Left renal cortex interstitium (tissue), 4 donors: ENCODE data around the gene RNF13. TPM values are rescaled to one million over a fixed set of nuclear protein-coding genes. Genes with fewer than 3 reads are reported as not detected.
"Not testable (repeated sequence)": the region's sequence is repeated elsewhere in the genome, so short reads cannot be mapped to it uniquely, and the experiment has no call there.

Experiments used
- DNase-seq, 4 donors: peaks; one replicate each; pipeline ENCODE4 v3.0.0-alpha.2; 2013; ENCODE audit warnings: low read depth in 4 of 4, low spot score in 2 of 4, missing footprints in 1 of 4
- polyA plus RNA-seq, 4 donors: library from polyadenylated mRNA; unstranded; fragments of 120-200 nt; gene quantifications; one replicate each; pipeline ENCODE4 v1.2.1, GENCODE V29; 2013; ENCODE audit not compliant: insufficient read length in 4 of 4

Gene RNF13
- polyA plus RNA-seq, 4 donors = 69.3 to 110 (median 88.0) TPM

GRCh38 chr3:149892371-149892770 lies 79.4 kb downstream of the RNF13 start:
- DNase-seq = no peak

DNA sequence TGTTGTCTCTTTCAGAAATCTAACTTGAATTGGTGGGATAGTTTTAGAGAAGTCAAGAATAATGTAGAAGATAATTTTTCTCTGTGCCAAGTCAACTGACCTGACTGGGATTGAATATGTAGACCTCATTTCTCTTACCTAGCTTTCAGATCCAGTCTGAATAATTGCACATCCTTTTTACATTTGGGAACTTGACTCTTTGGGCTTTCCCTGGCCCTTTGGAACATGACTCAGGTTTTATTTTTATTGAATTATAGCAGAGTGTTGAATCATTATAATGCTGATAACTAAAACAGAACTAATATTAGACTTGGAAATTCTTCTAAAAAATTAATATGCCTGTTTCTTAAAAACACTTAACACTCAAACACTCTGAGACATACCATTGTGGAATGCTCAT lies 81.2 kb downstream of the RNF13 start:
- DNase-seq = no peak

DNA sequence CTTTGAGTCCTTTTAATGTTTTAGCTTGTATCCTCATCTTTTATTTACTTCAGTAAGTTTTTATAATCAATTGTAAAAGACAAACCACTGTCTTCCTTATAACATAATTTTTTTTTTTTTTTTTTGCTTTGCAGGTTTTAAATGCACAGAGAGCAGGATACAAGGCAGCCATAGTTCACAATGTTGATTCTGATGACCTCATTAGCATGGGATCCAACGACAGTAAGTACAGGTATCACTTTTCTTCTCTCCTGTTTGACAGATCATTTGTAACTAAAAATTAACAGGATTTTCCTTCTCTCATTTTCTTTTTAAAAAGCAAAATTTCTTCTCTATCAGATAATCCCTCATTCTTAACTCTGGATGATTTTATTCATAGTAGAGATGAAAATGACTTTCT lies 82.3 kb downstream of the RNF13 start:
- no peak for DNase-seq

GRCh38 chr3:149895769-149896168 lies 82.8 kb downstream of the RNF13 start:
- no peak for DNase-seq

- DNase-seq = no peak
Measured at GRCh38 chr3:149898771-149899170, 85.8 kb downstream of the RNF13 start.

DNA sequence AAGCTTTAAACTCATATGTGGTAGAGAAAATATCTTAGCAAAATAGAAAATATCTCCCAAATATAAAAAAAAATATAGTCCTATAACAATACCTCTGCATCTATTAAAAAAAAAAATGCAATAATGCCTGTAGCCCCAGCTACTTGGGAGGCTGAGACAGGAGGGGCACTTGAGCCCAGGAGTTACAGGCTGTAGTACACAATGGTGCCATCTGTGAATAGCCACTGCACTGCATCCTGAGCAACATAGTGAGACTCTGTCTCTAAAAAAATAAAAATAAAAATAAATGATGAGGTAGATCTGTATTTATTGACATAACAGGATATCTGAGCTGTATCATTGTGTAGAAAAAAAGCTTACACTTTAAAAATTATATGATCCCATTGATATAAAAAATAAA lies 87.3 kb downstream of the RNF13 start:
- no peak for DNase-seq

- no peak for DNase-seq
Measured at GRCh38 chr3:149901770-149902169, 88.8 kb downstream of the RNF13 start.

GRCh38 chr3:149902498-149903139 lies 89.6 kb downstream of the RNF13 start:
- DNase-seq = no peak

DNA sequence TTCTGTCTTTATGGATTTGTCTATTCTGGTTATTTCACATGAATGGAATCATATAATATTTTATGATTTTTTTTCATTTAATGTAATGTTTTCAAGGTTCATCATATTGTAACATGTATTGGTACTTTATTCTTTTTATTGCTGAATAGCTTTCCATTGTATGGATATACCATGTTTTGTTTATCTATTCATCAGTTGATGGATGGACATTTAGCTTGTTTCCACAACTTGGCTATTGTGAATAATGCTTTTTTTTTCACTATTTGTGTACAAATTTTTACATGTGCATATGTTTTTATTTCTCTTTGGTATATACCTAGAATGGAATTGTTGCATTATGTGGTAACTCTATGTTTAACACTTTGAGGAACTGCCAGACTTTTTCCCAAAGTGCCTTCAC lies 93.0 kb downstream of the RNF13 start:
- DNase-seq = no peak

- DNase-seq = no peak
Measured at GRCh38 chr3:149908424-149908957, 95.5 kb downstream of the RNF13 start.

- no peak for DNase-seq
Measured at GRCh38 chr3:149909923-149910322, 96.9 kb downstream of the RNF13 start.

GRCh38 chr3:149917124-149917667 lies 104.2 kb downstream of the RNF13 start:
- DNase-seq = no peak

- no peak for DNase-seq
Measured at GRCh38 chr3:149919509-149919908, 106.5 kb downstream of the RNF13 start.

GRCh38 chr3:149920119-149920518 lies 107.1 kb downstream of the RNF13 start:
- no peak for DNase-seq

GRCh38 chr3:149933008-149933407 lies 120.0 kb downstream of the RNF13 start:
- no peak for DNase-seq

GRCh38 chr3:149933858-149934257 lies 120.8 kb downstream of the RNF13 start:
- no peak for DNase-seq

GRCh38 chr3:149934524-149934923 lies 121.5 kb downstream of the RNF13 start:
- no peak for DNase-seq

DNA sequence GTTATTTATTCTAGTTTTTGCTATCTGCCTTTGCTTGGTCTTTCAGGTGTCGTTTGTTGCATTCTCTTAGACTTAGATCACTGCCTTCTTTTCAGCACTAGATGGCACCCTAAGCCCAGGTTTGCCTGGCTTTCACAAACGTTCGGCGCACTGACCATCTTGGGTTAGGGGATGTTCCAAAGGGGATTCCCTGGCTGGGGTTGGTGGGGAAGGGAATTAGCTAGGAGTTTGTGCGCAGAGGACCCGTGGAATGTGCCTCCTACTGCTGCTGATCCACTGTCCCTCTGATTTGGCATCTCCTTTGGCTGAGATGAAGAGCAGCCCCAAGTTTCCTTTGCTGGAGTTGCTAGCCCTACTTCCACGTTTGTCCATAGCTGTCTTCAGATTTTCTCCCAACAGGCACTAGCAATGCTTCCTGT lies 123.8 kb downstream of the RNF13 start:
- DNase-seq = peak in 3 of 4 donors; percentile 15 to 37 (median 18)

DNA sequence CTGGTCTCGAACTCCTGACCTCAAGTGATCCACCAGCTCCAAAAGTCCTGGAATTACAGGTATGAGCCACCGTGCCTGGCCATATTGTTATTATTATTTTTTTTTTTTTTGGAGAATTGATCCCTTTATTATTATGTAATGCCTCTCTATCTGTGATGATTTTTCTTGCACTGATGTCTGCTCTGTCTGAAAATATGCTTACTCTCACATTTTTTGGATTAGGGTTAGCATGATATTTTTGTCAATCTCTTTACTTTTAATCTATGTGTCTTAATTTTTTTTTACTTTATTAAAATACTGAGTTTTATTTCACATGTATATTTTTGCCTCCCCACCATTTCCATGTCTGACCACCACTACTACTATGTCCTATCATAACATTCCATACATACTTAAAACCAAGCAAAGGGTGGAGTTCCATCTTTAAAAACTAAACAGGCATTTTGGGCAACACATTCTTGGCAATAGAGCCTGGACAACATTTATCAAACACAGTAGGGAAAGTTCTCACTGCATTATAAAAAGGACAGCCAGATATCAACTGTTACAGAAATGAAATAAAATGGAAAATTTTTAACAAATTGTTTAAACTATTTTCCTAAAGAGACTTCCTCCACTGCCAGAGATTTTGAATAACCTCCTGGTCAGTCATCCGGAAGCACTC lies 125.5 kb downstream of the RNF13 start:
- DNase-seq = not testable (repeated sequence)

GRCh38 chr3:149941186-149941585 lies 128.2 kb downstream of the RNF13 start:
- no peak for DNase-seq

- no peak for DNase-seq
Measured at GRCh38 chr3:149941946-149942345, 128.9 kb downstream of the RNF13 start.

DNA sequence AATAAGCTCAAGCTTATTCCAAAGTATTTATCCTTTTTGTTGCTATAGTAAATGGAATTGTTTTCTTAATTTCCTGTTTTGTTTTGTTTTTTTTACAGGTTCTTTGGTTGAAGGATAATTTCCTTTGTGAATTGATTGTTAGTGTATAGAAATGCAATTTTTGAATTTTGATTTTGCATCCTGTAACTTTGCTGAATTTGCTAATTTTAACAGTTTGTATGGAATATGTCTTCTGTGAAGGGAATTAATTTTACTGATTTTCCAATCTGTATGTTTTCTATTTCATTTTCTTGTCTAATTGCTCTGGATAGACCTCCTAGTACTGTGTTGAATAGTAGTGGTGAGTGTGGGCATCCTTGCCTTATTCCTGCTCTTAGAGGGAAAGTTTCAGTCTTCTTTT lies 129.4 kb downstream of the RNF13 start:
- no peak for DNase-seq
